GM12873 (cell line): ENCODE results near the gene MAP3K13.

Experiments used
- TF ChIP-seq, protein P1 (sequence below): IDR thresholded peaks from 2 replicates; pipeline ENCODE4 v1.5.1; 2012; ENCODE audit warnings: low read depth, mild to moderate bottlenecking, moderate library complexity, low read length, control low read depth; ENCODE audit not compliant: insufficient read depth; ENCODE audit errors: missing control alignments

Gene MAP3K13

DNA sequence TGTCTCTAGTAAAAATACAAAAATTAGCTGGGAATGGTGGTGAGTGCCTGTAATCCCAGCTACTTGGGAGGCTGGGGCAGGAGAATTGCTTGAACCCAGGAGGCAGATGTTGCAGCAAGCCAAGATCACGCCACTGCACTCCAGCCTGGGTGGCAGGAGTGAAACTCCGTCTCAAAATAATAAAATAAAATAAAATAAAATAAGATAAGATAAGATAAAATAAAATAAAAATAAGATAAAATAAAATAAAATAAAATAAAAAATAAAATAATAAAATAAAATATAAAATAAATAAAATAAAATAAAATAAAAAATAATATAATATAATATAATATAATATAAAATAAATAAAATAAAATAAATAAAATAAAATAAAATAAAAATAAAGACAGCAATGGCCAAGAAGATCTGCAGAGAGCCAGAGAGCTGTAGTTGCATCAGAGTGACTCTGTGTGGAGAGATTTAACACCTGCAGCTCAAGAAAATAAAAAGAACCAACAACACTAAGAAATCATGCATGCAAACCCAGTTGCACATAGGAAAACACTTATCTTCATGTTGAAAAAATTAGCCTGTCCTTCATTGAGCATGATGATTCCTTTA lies 163.5 kb downstream of the MAP3K13 start:
- TF ChIP-seq, protein P1, sequence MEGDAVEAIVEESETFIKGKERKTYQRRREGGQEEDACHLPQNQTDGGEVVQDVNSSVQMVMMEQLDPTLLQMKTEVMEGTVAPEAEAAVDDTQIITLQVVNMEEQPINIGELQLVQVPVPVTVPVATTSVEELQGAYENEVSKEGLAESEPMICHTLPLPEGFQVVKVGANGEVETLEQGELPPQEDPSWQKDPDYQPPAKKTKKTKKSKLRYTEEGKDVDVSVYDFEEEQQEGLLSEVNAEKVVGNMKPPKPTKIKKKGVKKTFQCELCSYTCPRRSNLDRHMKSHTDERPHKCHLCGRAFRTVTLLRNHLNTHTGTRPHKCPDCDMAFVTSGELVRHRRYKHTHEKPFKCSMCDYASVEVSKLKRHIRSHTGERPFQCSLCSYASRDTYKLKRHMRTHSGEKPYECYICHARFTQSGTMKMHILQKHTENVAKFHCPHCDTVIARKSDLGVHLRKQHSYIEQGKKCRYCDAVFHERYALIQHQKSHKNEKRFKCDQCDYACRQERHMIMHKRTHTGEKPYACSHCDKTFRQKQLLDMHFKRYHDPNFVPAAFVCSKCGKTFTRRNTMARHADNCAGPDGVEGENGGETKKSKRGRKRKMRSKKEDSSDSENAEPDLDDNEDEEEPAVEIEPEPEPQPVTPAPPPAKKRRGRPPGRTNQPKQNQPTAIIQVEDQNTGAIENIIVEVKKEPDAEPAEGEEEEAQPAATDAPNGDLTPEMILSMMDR = no peak

DNA sequence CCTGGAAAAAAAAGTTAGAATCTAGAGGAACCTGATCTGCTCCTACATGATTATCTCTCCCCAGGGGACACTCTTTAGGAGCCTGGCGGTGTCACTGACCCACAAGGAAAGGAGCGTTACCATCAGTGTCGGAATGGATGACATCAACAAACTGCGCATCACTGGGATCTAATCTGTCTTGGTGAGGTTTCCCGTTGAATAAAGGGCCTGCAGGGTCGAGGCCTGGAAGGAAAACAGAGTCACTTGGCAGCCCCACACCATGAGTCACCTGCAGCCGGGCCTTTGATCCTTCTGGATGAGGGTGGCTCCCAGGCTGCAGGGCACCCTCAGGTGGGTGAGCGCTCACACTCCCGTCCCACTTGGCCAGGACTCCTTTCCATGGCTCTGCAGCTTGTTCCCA lies 164.4 kb downstream of the MAP3K13 start:
- TF ChIP-seq, protein P1 = no peak

DNA sequence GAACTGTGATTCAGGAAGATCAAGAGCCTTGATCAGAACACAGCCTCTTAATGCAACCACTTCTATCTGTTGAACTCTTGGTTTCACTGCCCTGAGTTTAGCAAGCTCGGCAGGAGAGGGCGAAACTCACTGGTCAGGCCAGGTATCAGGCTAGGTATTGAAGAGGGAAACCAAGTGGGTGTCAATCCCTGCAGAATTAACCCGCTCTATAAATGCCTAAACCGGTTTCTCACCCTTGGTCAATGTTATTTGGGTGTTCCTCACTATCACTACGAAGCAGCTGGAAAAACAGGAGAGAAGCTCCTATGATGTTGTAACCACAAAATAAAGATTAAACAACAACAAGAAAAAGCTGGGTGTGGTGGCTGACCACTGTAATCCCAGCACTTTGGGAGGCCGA lies 165.6 kb downstream of the MAP3K13 start:
- TF ChIP-seq, protein P1 = no peak

DNA sequence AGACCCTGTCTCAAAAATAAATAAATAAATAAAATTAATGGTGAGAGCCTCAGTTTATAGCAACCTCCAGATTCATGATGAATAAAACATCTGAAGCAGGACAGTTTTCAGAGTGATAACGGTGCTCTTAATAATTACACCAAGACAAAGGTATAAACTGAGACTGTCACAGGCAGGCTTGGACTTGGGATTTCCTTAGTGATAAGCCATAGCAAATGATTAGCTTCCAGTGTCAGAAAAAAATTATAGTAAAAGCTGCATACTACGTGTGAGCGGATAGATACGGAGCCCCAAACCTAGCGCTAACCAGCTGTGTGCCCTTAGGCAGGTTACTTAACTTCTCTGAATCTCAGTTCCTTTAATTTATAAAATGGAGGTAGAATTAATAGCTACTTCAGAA lies 167.9 kb downstream of the MAP3K13 start:
- TF ChIP-seq, protein P1 = no peak

DNA sequence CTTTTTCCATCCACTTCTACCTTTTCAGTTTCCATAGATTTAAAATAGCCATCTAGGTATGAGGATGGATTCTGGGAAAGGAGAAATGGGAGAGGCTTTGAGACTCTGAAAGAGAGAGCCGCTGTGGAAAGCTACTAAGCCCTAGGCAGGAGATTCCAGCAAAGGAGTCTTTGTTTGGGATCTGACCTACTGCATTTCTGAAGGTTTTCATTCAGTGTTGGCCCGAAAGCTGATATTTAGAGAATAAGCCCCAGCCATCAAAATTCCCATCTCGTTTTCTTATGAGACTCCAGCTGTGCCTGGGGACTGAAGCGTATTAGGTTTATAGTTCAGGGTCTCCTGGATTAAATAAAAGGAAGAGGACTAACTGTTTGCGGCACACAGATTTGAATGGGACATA lies 170.0 kb downstream of the MAP3K13 start:
- TF ChIP-seq, protein P1 = no peak

DNA sequence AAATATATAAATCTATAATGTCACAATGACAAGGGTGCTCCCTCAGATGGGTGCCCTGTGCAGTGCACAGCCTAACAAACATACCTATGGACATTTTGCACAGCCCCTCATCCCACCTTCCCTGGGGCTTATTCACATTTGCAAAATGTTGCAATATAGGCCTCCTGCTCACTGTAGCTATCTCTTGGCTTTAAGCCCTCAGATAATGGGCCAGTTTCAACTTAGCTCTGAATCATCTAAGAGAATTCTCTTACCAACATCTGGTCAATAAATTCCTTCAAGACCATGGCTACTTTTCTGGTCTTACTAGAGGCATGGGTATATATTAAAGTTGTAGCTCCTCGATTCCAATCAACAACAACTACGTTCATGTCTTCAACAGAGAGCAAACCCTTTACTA lies 171.6 kb downstream of the MAP3K13 start:
- TF ChIP-seq, protein P1 = no peak

DNA sequence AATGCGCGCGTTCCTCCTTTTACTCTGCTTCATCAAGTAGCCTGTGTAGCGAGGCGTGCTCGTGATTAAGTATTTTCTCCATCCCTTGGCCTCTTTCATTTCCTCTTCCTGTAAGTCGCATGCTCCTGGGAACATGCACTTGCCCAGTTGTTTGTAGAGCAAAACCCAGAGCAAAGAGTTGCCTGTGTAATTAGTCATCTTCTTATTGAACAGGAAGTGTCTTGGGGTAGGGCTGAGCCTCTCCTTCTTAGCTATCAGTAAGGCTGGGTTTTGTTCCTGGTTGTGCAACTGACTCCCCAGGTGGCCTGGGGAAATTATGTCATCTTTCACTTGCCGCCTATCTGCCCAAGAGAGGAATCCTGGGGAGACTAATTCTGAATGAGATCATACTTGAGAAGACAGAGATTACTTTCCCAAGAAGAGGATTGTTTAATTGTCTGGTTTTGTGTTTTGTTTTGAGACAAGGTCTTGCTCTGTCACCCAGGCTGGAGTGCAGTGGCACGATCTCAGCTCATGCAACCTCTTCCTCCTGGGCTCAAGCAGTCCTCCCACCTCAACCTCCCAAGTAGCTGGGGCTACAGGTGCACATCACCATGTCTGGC lies 174.5 kb downstream of the MAP3K13 start:
- TF ChIP-seq, protein P1 = no peak
